HAP-1 (cell line): ENCODE results near the gene CHST9.

Experiments used
- DNase-seq, 2 experiments: peaks; one replicate each; pipeline ENCODE4 v3.0.0-alpha.2; 2016 to 2020; ENCODE audit warnings: low spot score in 2 of 2
- H3K27me3 ChIP-seq: fragments of 250-450 bp; sonication (Bioruptor Pico); 2 replicates; pipeline ENCODE4 v1.5.1; 2020; ENCODE audit warnings: low read depth, mild to moderate bottlenecking, moderate library complexity
- H3K36me3 ChIP-seq: fragments of 250-450 bp; sonication (Bioruptor Pico); replicated peaks from 2 replicates; pipeline ENCODE4 v1.5.1; 2020; ENCODE audit warnings: mild to moderate bottlenecking
- H3K4me1 ChIP-seq: fragments of 250-450 bp; sonication (Bioruptor Pico); 2 replicates; pipeline ENCODE4 v1.5.1; 2020; ENCODE audit warnings: mild to moderate bottlenecking
- H3K4me3 ChIP-seq: fragments of 250-450 bp; sonication (Bioruptor Pico); 2 replicates; pipeline ENCODE4 v1.5.1; 2020; ENCODE audit warnings: mild to moderate bottlenecking, moderate library complexity
- H3K9me3 ChIP-seq: fragments of 250-450 bp; sonication (Bioruptor Pico); 2 replicates; pipeline ENCODE4 v1.5.1; 2020; ENCODE audit warnings: mild to moderate bottlenecking, moderate library complexity
- in situ Hi-C: fragments of 300-500 bp; cut with MboI; formaldehyde crosslinking; loops from 3 replicates; pipeline ENCODE4 v1.14.3; 2020; ENCODE audit warnings: low sequenced_read_pairs, inconsistent platforms, mixed read lengths

Gene CHST9

GRCh38 chr18:27142891-27143290 lies 42.2 kb downstream of the CHST9 start:
- Histone ChIP-seq H3K4me3 (no peak overlapping the region), H3K27me3 (no peaks in the 10 kb centered on the region), H3K36me3 (no peaks in the 10 kb centered on the region), H3K9me3 (no peaks in the 10 kb centered on the region), H3K4me1 (no peaks in the 10 kb centered on the region)
- in situ Hi-C loops = no loop called here
- no peak for DNase-seq

GRCh38 chr18:27141876-27142275 lies 43.2 kb downstream of the CHST9 start:
- Histone ChIP-seq H3K9me3 (no peaks in the 10 kb centered on the region), H3K4me1 (no peaks in the 10 kb centered on the region)

GRCh38 chr18:27138079-27138478 lies 47.0 kb downstream of the CHST9 start:
- Histone ChIP-seq H3K4me1 (no peaks in the 10 kb centered on the region), H3K36me3 (no peaks in the 10 kb centered on the region), H3K27me3 (no peaks in the 10 kb centered on the region), H3K4me3 (no peak overlapping the region), H3K9me3 (no peaks in the 10 kb centered on the region)
- in situ Hi-C loops = no loop called here
- no peak for DNase-seq

More at GRCh38 chr18:27141876-27142275, 43.2 kb downstream of the CHST9 start:
- in situ Hi-C loops = no loop called here
- no peak for DNase-seq
- no peak overlapping the region for H3K4me3 ChIP-seq
- no peaks in the 10 kb centered on the region for H3K27me3 ChIP-seq
- no peaks in the 10 kb centered on the region for H3K36me3 ChIP-seq

- in situ Hi-C loops = no loop called here
- Histone ChIP-seq H3K27me3 (no peaks in the 10 kb centered on the region), H3K9me3 (no peaks in the 10 kb centered on the region), H3K4me1 (no peaks in the 10 kb centered on the region), H3K36me3 (no peaks in the 10 kb centered on the region), H3K4me3 (no peak overlapping the region)
- no peak for DNase-seq
These were observed 48.9 kb downstream of the CHST9 start for GRCh38 chr18:27136208-27136535.

GRCh38 chr18:27135504-27136207 lies 49.5 kb downstream of the CHST9 start:
- Histone ChIP-seq H3K9me3 (no peaks in the 10 kb centered on the region), H3K36me3 (no peaks in the 10 kb centered on the region), H3K4me3 (no peak overlapping the region), H3K27me3 (no peaks in the 10 kb centered on the region), H3K4me1 (no peaks in the 10 kb centered on the region)
- in situ Hi-C loops = no loop called here
- DNase-seq = no peak

GRCh38 chr18:27130065-27130630 lies 55.0 kb downstream of the CHST9 start:
- Histone ChIP-seq H3K27me3 (no peaks in the 10 kb centered on the region), H3K9me3 (no peaks in the 10 kb centered on the region), H3K36me3 (no peaks in the 10 kb centered on the region), H3K4me1 (no peaks in the 10 kb centered on the region), H3K4me3 (no peak overlapping the region)
- no peak for DNase-seq
- in situ Hi-C loops = no loop called here

GRCh38 chr18:27124196-27124595 lies 60.9 kb downstream of the CHST9 start:
- no peaks in the 10 kb centered on the region for H3K4me1 ChIP-seq
- in situ Hi-C loops = no loop called here
- H3K36me3 ChIP-seq = no peaks in the 10 kb centered on the region
- H3K9me3 ChIP-seq = no peaks in the 10 kb centered on the region
- H3K4me3 ChIP-seq = no peak overlapping the region
- no peak for DNase-seq
- no peaks in the 10 kb centered on the region for H3K27me3 ChIP-seq

DNA sequence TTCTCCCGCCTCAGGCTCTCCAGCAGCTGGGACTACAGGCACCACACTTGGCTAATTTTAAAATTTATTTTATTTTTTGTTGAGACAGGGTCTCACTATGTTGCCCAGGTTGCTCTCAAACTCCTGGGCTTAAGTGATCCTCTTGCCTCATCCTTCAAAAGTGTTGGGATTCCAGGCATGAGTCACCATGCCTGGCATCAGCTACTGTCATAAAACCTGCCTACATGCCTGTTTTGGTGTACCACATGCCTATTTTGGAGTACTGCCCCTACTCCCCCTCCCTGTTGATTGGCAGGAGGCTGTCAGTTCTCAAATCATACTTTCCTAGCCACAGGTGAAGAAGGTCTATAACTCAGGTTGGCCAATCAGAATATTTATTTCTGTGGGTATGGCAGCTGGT lies 64.0 kb downstream of the CHST9 start:
- H3K4me3 ChIP-seq = no peak overlapping the region
- in situ Hi-C loops = no loop called here

GRCh38 chr18:27120246-27120645 lies 64.9 kb downstream of the CHST9 start:
- H3K4me1 ChIP-seq = no peaks in the 10 kb centered on the region
- DNase-seq = no peak
- no peaks in the 10 kb centered on the region for H3K27me3 ChIP-seq
- no peaks in the 10 kb centered on the region for H3K36me3 ChIP-seq
- in situ Hi-C loops = no loop called here
- H3K9me3 ChIP-seq = no peaks in the 10 kb centered on the region
- no peak overlapping the region for H3K4me3 ChIP-seq

More for the DNA sequence above, 64.0 kb downstream of the CHST9 start:
- no peaks in the 10 kb centered on the region for H3K9me3 ChIP-seq
- no peaks in the 10 kb centered on the region for H3K27me3 ChIP-seq
- no peaks in the 10 kb centered on the region for H3K4me1 ChIP-seq
- H3K36me3 ChIP-seq = no peaks in the 10 kb centered on the region
- DNase-seq = no peak

- Histone ChIP-seq H3K9me3 (no peaks in the 10 kb centered on the region), H3K36me3 (no peaks in the 10 kb centered on the region), H3K27me3 (no peaks in the 10 kb centered on the region), H3K4me3 (no peak overlapping the region), H3K4me1 (no peaks in the 10 kb centered on the region)
- DNase-seq = no peak
- in situ Hi-C loops = no loop called here
These were observed 66.1 kb downstream of the CHST9 start for GRCh38 chr18:27118973-27119372.

GRCh38 chr18:27114842-27115241 lies 70.3 kb downstream of the CHST9 start:
- DNase-seq = no peak
- in situ Hi-C loops = no loop called here
- no peaks in the 10 kb centered on the region for H3K36me3 ChIP-seq
- no peaks in the 10 kb centered on the region for H3K27me3 ChIP-seq
- H3K9me3 ChIP-seq = no peaks in the 10 kb centered on the region
- H3K4me3 ChIP-seq = no peak overlapping the region
- H3K4me1 ChIP-seq = no peaks in the 10 kb centered on the region

GRCh38 chr18:27113358-27113757 lies 71.8 kb downstream of the CHST9 start:
- H3K4me3 ChIP-seq = no peak overlapping the region

DNA sequence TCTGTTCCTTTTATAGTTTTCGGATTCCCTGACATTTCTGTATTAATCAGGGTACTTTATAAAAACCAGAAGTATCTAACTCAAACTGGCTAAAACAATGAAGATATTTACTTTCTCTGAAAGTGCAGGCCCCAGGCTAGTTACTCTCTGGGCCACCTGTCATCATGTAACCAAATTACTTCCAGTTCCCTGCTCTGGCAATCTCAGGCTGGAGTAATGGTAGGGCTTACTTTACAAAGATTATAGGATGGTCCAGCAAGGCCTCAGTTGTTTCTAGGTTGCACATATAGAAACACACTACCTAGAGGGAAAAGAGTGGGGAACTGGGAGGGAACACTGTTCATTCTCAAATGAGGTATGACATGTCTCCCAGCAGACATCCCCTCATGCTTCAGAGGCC lies 74.8 kb downstream of the CHST9 start:
- no peaks in the 10 kb centered on the region for H3K4me1 ChIP-seq
- no peak for DNase-seq
- H3K4me3 ChIP-seq = no peak overlapping the region
- H3K36me3 ChIP-seq = no peaks in the 10 kb centered on the region
- in situ Hi-C loops = no loop called here
- H3K27me3 ChIP-seq = no peaks in the 10 kb centered on the region
- H3K9me3 ChIP-seq = no peaks in the 10 kb centered on the region

More at GRCh38 chr18:27113358-27113757, 71.8 kb downstream of the CHST9 start:
- no peaks in the 10 kb centered on the region for H3K9me3 ChIP-seq
- no peaks in the 10 kb centered on the region for H3K27me3 ChIP-seq
- DNase-seq = no peak
- H3K36me3 ChIP-seq = no peaks in the 10 kb centered on the region
- in situ Hi-C loops = no loop called here
- no peaks in the 10 kb centered on the region for H3K4me1 ChIP-seq

DNA sequence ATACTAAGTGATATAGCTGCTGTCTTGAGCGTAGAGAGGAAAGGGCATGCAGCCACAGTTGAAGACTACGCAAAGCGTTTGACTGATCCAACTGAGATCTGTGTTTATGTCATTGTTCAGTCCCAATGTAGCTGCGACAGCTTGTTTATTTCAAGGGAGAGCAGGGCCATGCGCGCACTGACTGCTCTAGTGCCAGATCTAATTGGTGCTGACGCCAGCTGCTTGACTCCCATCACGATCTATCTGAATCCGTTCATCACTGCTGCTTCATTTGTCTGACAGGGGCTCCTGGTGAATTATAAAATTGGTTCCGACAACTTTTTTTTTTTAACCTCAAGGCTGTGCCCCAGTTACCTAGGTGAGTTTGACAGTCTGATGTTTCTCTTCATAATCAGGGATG lies 75.7 kb downstream of the CHST9 start:
- DNase-seq = no peak
- no peaks in the 10 kb centered on the region for H3K9me3 ChIP-seq
- no peak overlapping the region for H3K4me3 ChIP-seq
- no peaks in the 10 kb centered on the region for H3K36me3 ChIP-seq
- no peaks in the 10 kb centered on the region for H3K4me1 ChIP-seq
- in situ Hi-C loops = no loop called here
- no peaks in the 10 kb centered on the region for H3K27me3 ChIP-seq

- H3K27me3 ChIP-seq = no peaks in the 10 kb centered on the region
- no peaks in the 10 kb centered on the region for H3K4me1 ChIP-seq
- H3K4me3 ChIP-seq = no peak overlapping the region
- no peaks in the 10 kb centered on the region for H3K9me3 ChIP-seq
- DNase-seq = no peak
- in situ Hi-C loops = no loop called here
- no peaks in the 10 kb centered on the region for H3K36me3 ChIP-seq
These were observed 76.3 kb downstream of the CHST9 start for GRCh38 chr18:27108842-27109241.
